ENCODE results near the gene DAPK1.

DNA sequence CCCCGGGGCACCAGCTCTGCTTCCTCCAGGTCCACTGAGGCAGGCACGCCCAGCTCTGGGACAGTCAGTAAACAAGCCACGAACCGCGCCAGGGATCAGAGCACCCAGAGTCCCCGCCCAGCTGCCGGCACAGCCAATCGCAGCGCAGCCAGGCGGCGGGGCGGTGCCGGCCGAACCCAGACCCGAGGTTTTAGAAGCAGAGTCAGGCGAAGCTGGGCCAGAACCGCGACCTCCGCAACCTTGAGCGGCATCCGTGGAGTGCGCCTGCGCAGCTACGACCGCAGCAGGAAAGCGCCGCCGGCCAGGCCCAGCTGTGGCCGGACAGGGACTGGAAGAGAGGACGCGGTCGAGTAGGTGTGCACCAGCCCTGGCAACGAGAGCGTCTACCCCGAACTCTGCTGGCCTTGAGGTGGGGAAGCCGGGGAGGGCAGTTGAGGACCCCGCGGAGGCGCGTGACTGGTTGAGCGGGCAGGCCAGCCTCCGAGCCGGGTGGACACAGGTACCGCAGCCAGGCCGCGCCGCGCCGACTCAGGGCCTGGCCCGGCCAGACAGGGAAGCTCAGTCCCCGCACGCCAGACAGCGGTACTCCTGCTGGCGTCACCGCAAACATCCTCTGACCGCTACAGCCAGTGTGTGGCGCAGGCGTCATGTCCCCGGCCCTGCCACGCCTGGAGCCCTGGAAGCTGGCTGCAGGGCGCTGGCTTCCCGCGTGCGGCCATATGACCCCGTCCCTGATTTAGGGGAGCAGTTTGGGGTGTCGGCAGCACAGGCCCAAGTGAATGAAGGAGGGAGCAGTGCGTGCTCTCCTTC is 228.4 kb downstream of the DAPK1 start, which contains the start of gene CTSL:
- TF ChIP-seq, protein P1, sequence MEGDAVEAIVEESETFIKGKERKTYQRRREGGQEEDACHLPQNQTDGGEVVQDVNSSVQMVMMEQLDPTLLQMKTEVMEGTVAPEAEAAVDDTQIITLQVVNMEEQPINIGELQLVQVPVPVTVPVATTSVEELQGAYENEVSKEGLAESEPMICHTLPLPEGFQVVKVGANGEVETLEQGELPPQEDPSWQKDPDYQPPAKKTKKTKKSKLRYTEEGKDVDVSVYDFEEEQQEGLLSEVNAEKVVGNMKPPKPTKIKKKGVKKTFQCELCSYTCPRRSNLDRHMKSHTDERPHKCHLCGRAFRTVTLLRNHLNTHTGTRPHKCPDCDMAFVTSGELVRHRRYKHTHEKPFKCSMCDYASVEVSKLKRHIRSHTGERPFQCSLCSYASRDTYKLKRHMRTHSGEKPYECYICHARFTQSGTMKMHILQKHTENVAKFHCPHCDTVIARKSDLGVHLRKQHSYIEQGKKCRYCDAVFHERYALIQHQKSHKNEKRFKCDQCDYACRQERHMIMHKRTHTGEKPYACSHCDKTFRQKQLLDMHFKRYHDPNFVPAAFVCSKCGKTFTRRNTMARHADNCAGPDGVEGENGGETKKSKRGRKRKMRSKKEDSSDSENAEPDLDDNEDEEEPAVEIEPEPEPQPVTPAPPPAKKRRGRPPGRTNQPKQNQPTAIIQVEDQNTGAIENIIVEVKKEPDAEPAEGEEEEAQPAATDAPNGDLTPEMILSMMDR (IDR thresholded peaks at IDR 0.05; ENCODE audit: low read depth, low read length), result no peak
- TF ChIP-seq EZH2phosphoT487 (IDR thresholded peaks at IDR 0.05; ENCODE audit: low read depth), result no peak
